ENCODE measurements around the gene HAPLN1. TPM values are rescaled to one million over a fixed set of nuclear protein-coding genes. Genes with fewer than 3 reads are reported as not detected.

HAPLN1 gene
- total and polyA plus RNA-seq, 10 of the 15 experiments (the other 5 are each of a cell fraction or from before 2014, with no cell fraction given) = 0.05 to 0.21 (median 0.17) TPM; not detected in 2

GRCh38 chr5:83740741-83741140 lies 20.1 kb upstream of the HAPLN1 start:
- Histone ChIP-seq H3K4me1 (ENCODE audit: control insufficient read depth, insufficient read depth, low read length) (no peaks in the 10 kb centered on the region), H3K9me3 (replicated peaks; ENCODE audit: control insufficient read depth, insufficient read depth, low read length) (no peaks in the 10 kb centered on the region), H3K27ac (ENCODE audit: control insufficient read depth, insufficient read depth) (no peak overlapping the region), H3K79me2 (ENCODE audit: control insufficient read depth, insufficient read depth, low read length) (no peaks in the 10 kb centered on the region), H4K20me1 (ENCODE audit: control insufficient read depth, insufficient read depth) (no peaks in the 10 kb centered on the region), H3K4me2 (ENCODE audit: control insufficient read depth, insufficient read depth) (no peak overlapping the region), H3K4me3 (no peak overlapping the region), H2AFZ (ENCODE audit: control insufficient read depth, low read depth, low read length) (no peak overlapping the region), H3K36me3 (ENCODE audit: control insufficient read depth in 2 of 2, insufficient read depth in 2 of 2, low read length in 1 of 2) (no peaks in the 10 kb centered on the region), H3K27me3 (replicated peaks in 1 of 2; ENCODE audit: control insufficient read depth in 2 of 2, insufficient read depth in 2 of 2, low read length in 1 of 2) (no peaks in the 10 kb centered on the region), H3K9ac (ENCODE audit: control insufficient read depth, insufficient read depth, low read length) (no peak overlapping the region)
- 3% methylated on average over 2 of the region's 2 CpGs for WGBS (ENCODE audit: insufficient coverage, insufficient replicate concordance, low lambda C conversion rate, missing lambda C conversion rate)
- CTCF ChIA-PET = interaction anchor here (0.8 to 1.6 kb wide), 3 partner anchors 9 to 23 kb away, joined by 3 to 6 read pairs (median 4); partner anchors contain the start of gene HAPLN1
- FAIRE-seq (no peak), DNase-seq (ENCODE audit: low read depth, low spot score) (peak; percentile 8), ATAC-seq (peak; percentile 88)
- RAD21 ChIA-PET (ENCODE audit: unreplicated experiment) = no interaction called here
- SMC1A ChIA-PET (ENCODE audit: uncharacterized antibody, unreplicated experiment) = interaction anchor here (0.9 to 1.9 kb wide), 3 partner anchors 10 to 35 kb away, joined by 3 to 5 read pairs (median 5); no protein-coding TSS in a partner anchor
- in situ Hi-C loops (cut with MboI) (no loop called here), intact Hi-C loops (cut with micrococcal nuclease; ENCODE audit: unreplicated experiment) (no loop called here)
- POLR2A ChIA-PET = no interaction called here
- BruUV-seq (replicated peaks) = no TSS peak
- TF ChIP-seq STAT3 (IDR thresholded peaks at IDR 0.05; ENCODE audit: low read depth, low read length) (no peak), PBX3 (IDR thresholded peaks at IDR 0.05; ENCODE audit: insufficient replicate concordance, low read depth, low read length) (no peak), MXI1 (IDR thresholded peaks at IDR 0.05; ENCODE audit: low read depth, low read length) (no peak), FOS (IDR thresholded peaks at IDR 0.05; ENCODE audit: borderline replicate concordance, extremely low read depth, insufficient read length) (no peak), TCF12 (IDR thresholded peaks at IDR 0.05; ENCODE audit: low read depth, low read length) (no peak), TBL1XR1 (IDR thresholded peaks at IDR 0.05; ENCODE audit: low read depth, low read length) (no peak), ZNF622 (IDR thresholded peaks at IDR 0.05) (no peak), NR2F1 (conservative IDR thresholded peaks at IDR 0.05) (no peak), IRF4 (IDR thresholded peaks at IDR 0.05; ENCODE audit: low read depth, low read length) (no peak), BACH1 (IDR thresholded peaks at IDR 0.05; ENCODE audit: borderline replicate concordance) (no peak), FOXK2 (IDR thresholded peaks at IDR 0.05) (no peak), NRF1 (conservative IDR thresholded peaks at IDR 0.05; ENCODE audit: low read depth, low read length) (no peak), ZNF217 (IDR thresholded peaks at IDR 0.05) (no peak), CEBPB (IDR thresholded peaks at IDR 0.05; ENCODE audit: borderline replicate concordance in 1 of 2, low read depth in 2 of 2, low read length in 2 of 2) (no peak), JUND (IDR thresholded peaks at IDR 0.05; ENCODE audit: low read depth, low read length) (no peak)
- TF ChIP-seq, protein P1, sequence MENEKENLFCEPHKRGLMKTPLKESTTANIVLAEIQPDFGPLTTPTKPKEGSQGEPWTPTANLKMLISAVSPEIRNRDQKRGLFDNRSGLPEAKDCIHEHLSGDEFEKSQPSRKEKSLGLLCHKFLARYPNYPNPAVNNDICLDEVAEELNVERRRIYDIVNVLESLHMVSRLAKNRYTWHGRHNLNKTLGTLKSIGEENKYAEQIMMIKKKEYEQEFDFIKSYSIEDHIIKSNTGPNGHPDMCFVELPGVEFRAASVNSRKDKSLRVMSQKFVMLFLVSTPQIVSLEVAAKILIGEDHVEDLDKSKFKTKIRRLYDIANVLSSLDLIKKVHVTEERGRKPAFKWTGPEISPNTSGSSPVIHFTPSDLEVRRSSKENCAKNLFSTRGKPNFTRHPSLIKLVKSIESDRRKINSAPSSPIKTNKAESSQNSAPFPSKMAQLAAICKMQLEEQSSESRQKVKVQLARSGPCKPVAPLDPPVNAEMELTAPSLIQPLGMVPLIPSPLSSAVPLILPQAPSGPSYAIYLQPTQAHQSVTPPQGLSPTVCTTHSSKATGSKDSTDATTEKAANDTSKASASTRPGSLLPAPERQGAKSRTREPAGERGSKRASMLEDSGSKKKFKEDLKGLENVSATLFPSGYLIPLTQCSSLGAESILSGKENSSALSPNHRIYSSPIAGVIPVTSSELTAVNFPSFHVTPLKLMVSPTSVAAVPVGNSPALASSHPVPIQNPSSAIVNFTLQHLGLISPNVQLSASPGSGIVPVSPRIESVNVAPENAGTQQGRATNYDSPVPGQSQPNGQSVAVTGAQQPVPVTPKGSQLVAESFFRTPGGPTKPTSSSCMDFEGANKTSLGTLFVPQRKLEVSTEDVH (IDR thresholded peaks at IDR 0.05; ENCODE audit: low read depth, partially characterized antibody) = no peak
- TF ChIP-seq, protein P2, sequence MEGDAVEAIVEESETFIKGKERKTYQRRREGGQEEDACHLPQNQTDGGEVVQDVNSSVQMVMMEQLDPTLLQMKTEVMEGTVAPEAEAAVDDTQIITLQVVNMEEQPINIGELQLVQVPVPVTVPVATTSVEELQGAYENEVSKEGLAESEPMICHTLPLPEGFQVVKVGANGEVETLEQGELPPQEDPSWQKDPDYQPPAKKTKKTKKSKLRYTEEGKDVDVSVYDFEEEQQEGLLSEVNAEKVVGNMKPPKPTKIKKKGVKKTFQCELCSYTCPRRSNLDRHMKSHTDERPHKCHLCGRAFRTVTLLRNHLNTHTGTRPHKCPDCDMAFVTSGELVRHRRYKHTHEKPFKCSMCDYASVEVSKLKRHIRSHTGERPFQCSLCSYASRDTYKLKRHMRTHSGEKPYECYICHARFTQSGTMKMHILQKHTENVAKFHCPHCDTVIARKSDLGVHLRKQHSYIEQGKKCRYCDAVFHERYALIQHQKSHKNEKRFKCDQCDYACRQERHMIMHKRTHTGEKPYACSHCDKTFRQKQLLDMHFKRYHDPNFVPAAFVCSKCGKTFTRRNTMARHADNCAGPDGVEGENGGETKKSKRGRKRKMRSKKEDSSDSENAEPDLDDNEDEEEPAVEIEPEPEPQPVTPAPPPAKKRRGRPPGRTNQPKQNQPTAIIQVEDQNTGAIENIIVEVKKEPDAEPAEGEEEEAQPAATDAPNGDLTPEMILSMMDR (IDR thresholded peaks at IDR 0.05 in 2 of 3, conservative IDR thresholded peaks at IDR 0.05 in 1 of 3; ENCODE audit: control insufficient read depth in 2 of 3, extremely low read depth in 1 of 3, insufficient read depth in 1 of 3, low read depth in 3 of 3, low read length in 3 of 3) = no peak
- TF ChIP-seq, protein P3, sequence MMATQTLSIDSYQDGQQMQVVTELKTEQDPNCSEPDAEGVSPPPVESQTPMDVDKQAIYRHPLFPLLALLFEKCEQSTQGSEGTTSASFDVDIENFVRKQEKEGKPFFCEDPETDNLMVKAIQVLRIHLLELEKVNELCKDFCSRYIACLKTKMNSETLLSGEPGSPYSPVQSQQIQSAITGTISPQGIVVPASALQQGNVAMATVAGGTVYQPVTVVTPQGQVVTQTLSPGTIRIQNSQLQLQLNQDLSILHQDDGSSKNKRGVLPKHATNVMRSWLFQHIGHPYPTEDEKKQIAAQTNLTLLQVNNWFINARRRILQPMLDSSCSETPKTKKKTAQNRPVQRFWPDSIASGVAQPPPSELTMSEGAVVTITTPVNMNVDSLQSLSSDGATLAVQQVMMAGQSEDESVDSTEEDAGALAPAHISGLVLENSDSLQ (IDR thresholded peaks at IDR 0.05) = peak; percentile 21; the same call in 1 of the 2 replicates

Measured in GM12878 (cell line).